Keratinocyte (primary cell): ENCODE data around the gene CHST8. TPM values are rescaled to one million over a fixed set of nuclear protein-coding genes. Genes with fewer than 3 reads are reported as not detected.

Source experiments
- DNase-seq: peaks from one replicate; pipeline ENCODE4 v3.0.0-alpha.2; 2011; ENCODE audit warnings: low read depth, missing footprints, low spot score
- FAIRE-seq: peaks from 2 replicates; lab custom pipeline; 2011; peaks lifted over from hg19 to GRCh38; lab: Jason Lieb, UNC
- H2AFZ ChIP-seq: 2 replicates; pipeline ENCODE4 v1.6.0; 2012; ENCODE audit warnings: low read length, control low read depth, inconsistent platforms; ENCODE audit not compliant: control insufficient read depth
- H3K27ac ChIP-seq: 2 replicates; pipeline ENCODE4 v1.5.1; 2011; ENCODE audit warnings: low read length; ENCODE audit not compliant: control insufficient read depth, insufficient read depth
- H3K27me3 ChIP-seq: 3 replicates; pipeline ENCODE4 v1.6.0; 2011; ENCODE audit warnings: low read length; ENCODE audit not compliant: control insufficient read depth, insufficient read depth; ENCODE audit errors: extremely low read depth
- H3K36me3 ChIP-seq, 2 experiments: 2 replicates in 1 of 2; 3 replicates in 1 of 2; pipeline ENCODE4 v1.5.1; 2011; ENCODE audit warnings: low read length in 2 of 2, mild to moderate bottlenecking in 1 of 2; ENCODE audit not compliant: control insufficient read depth in 2 of 2, insufficient read depth in 2 of 2; ENCODE audit errors: extremely low read depth in 1 of 2
- H3K4me1 ChIP-seq: 3 replicates; pipeline ENCODE4 v1.5.1; 2011; ENCODE audit warnings: low read length; ENCODE audit not compliant: control insufficient read depth, insufficient read depth; ENCODE audit errors: extremely low read depth
- H3K4me2 ChIP-seq: 3 replicates; pipeline ENCODE4 v1.6.0; 2011; ENCODE audit warnings: low read depth, low read length; ENCODE audit not compliant: control insufficient read depth, insufficient read depth; ENCODE audit errors: extremely low read depth
- H3K4me3 ChIP-seq, 3 experiments: fragments of 200-600 bp in 1 of 3; sonication (generic) in 1 of 3; 2 replicates in 2 of 3; 3 replicates in 1 of 3; pipeline ENCODE4 v1.5.1; 2011 to 2016; ENCODE audit warnings: low read length in 3 of 3, mild to moderate bottlenecking in 3 of 3, control low read depth in 2 of 3, inconsistent platforms in 1 of 3, low read depth in 1 of 3, mixed read lengths in 1 of 3, mixed run types in 1 of 3, moderate library complexity in 1 of 3; ENCODE audit not compliant: control insufficient read depth in 2 of 3, insufficient read depth in 2 of 3; ENCODE audit errors: extremely low read depth in 1 of 3
- H3K79me2 ChIP-seq: 2 replicates; pipeline ENCODE4 v1.6.0; 2012; ENCODE audit warnings: low read length; ENCODE audit not compliant: control insufficient read depth, insufficient read depth
- H3K9ac ChIP-seq: 3 replicates; pipeline ENCODE4 v1.6.0; 2011; ENCODE audit warnings: low read length; ENCODE audit not compliant: control insufficient read depth, insufficient read depth; ENCODE audit errors: extremely low read depth
- H3K9me1 ChIP-seq: 3 replicates; pipeline ENCODE4 v1.6.0; 2011; ENCODE audit warnings: low read length; ENCODE audit not compliant: control insufficient read depth, insufficient read depth; ENCODE audit errors: extremely low read depth
- H3K9me3 ChIP-seq: 2 replicates; pipeline ENCODE4 v1.5.1; 2012; ENCODE audit warnings: low read depth, low read length; ENCODE audit not compliant: control insufficient read depth
- H4K20me1 ChIP-seq: 3 replicates; pipeline ENCODE4 v1.6.0; 2011; ENCODE audit warnings: low read length; ENCODE audit not compliant: control insufficient read depth, insufficient read depth; ENCODE audit errors: extremely low read depth
- EZH2 ChIP-seq: IDR thresholded peaks from one replicate; pipeline ENCODE4 v1.6.1; 2012; ENCODE audit warnings: inconsistent platforms, mild to moderate bottlenecking, low read length, moderate library complexity
- dilution Hi-C: fragments of 300-500 bp; cut with MboI; formaldehyde crosslinking; loops from one replicate; pipeline ENCODE4 v1.7.0; 2020; ENCODE audit warnings: low sequenced_read_pairs; ENCODE audit not compliant: extremely low pct_ligation_motif_present
- polyA plus RNA-seq, 5 experiments: library from polyadenylated mRNA; depleted of rRNA in 3 of 5; stranded (reverse) in 3 of 5; stranded (forward) in 1 of 5; unstranded in 1 of 5; fragments of >200 nt; gene quantifications; 1 replicate in 1 of 5; 2 replicates in 3 of 5; 3 replicates in 1 of 5; pipeline versions ENCODE4 v1.2.1 to v1.2.3, GENCODE V29; 2011 to 2012; ENCODE audit warnings: missing spikeins in 2 of 5, low read depth in 1 of 5, low replicate concordance in 1 of 5
- TF ChIP-seq, protein P1 (sequence below), 3 experiments: IDR thresholded peaks in 1 of 3; conservative IDR thresholded peaks in 1 of 3; optimal IDR thresholded peaks in 1 of 3; 2 replicates in 2 of 3; 3 replicates in 1 of 3; pipeline versions ENCODE3 to v1.5.1; 2011; ENCODE audit warnings: low read length in 3 of 3, mild to moderate bottlenecking in 3 of 3, moderate library complexity in 2 of 3, control low read depth in 1 of 3, inconsistent platforms in 1 of 3; ENCODE audit not compliant: insufficient read depth in 2 of 3; ENCODE audit errors: extremely low read depth in 1 of 3

Gene CHST8
- polyA plus RNA-seq, 1 donor (not counting 4 experiments of a cell fraction or from before 2014, with no cell fraction given): not detected

DNA sequence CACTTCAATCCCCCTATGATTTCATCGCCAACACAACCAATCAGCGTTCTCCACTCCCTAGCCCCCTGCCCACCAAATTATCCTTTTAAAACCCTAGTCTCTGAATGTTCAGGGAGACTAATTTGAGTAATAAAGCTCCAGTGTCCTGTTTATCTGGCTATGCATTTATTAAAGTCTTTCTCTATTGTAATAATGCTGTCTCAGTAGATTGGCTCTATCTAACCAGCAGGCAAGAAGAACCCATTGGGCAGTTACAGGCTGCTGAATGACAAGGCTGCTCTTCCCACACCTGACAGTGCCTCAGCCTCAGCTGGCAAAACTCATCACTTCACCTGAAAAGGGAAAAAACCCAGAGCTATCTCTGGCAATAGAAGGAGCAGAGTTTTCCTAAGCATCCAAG lies 20.2 kb upstream of the CHST8 start:
- H3K4me3 ChIP-seq: no peak overlapping the region
- no peaks in the 10 kb centered on the region for H4K20me1 ChIP-seq
- TF ChIP-seq, protein P1, sequence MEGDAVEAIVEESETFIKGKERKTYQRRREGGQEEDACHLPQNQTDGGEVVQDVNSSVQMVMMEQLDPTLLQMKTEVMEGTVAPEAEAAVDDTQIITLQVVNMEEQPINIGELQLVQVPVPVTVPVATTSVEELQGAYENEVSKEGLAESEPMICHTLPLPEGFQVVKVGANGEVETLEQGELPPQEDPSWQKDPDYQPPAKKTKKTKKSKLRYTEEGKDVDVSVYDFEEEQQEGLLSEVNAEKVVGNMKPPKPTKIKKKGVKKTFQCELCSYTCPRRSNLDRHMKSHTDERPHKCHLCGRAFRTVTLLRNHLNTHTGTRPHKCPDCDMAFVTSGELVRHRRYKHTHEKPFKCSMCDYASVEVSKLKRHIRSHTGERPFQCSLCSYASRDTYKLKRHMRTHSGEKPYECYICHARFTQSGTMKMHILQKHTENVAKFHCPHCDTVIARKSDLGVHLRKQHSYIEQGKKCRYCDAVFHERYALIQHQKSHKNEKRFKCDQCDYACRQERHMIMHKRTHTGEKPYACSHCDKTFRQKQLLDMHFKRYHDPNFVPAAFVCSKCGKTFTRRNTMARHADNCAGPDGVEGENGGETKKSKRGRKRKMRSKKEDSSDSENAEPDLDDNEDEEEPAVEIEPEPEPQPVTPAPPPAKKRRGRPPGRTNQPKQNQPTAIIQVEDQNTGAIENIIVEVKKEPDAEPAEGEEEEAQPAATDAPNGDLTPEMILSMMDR (optimal IDR thresholded peaks at IDR 0.05 in 1 of 3, IDR thresholded peaks at IDR 0.05 in 1 of 3, conservative IDR thresholded peaks at IDR 0.05 in 1 of 3; ENCODE audit: extremely low read depth in 1 of 3, insufficient read depth in 2 of 3, low read length in 3 of 3): no peak
- no peak for TF ChIP-seq EZH2
- no peaks in the 10 kb centered on the region for H3K4me1 ChIP-seq
- H3K9me1 ChIP-seq: no peaks in the 10 kb centered on the region
- H3K9me3 ChIP-seq: peaks cover 3% of the 10 kb centered on the region
- no peak overlapping the region for H3K27ac ChIP-seq
- H2AFZ ChIP-seq: no peak overlapping the region
- H3K27me3 ChIP-seq: no peaks in the 10 kb centered on the region
- dilution Hi-C loops: no loop called here
- H3K4me2 ChIP-seq: no peak overlapping the region
- no peaks in the 10 kb centered on the region for H3K79me2 ChIP-seq
- FAIRE-seq: no peak
- DNase-seq: no peak
- H3K36me3 ChIP-seq: no peaks in the 10 kb centered on the region
- no peak overlapping the region for H3K9ac ChIP-seq

DNA sequence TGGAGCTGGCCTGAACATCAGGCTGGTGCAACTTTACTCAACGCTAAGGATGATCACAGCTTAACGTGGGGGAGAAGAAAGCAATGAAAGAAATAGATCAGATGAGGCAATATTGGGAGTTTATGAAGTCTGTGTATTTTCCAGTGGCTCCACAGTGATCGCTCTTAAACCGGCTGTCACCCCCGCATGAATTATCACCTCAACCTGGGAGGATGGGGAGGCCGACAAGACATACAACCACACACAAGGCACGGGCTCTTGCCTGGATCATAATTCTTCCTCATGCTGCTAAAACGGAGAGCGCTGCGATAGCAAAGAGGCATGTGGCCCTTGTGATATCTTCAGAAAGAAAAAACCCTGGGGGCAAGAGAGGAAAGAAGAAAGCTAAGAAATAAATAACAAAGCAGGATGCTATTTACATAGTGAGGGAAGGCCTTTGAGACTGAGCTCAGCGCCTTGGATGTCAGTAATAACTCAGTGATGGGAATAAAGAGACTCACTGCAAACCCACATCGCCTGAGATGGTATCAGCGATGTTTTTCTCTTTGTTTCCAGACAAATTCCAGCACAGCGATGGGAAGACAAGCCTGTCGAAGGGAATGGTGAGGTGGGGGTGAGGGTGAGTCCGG lies 19.1 kb upstream of the CHST8 start:
- no peaks in the 10 kb centered on the region for H3K79me2 ChIP-seq
- H3K9me1 ChIP-seq: no peaks in the 10 kb centered on the region
- no peaks in the 10 kb centered on the region for H3K4me1 ChIP-seq
- H3K27ac ChIP-seq: no peak overlapping the region
- no peaks in the 10 kb centered on the region for H3K27me3 ChIP-seq
- no peak overlapping the region for H3K4me3 ChIP-seq
- H2AFZ ChIP-seq: no peak overlapping the region
- dilution Hi-C loops: no loop called here
- no peak overlapping the region for H3K9ac ChIP-seq
- no peak overlapping the region for H3K4me2 ChIP-seq
- TF ChIP-seq EZH2: no peak
- TF ChIP-seq, protein P1 (optimal IDR thresholded peaks at IDR 0.05 in 1 of 3, IDR thresholded peaks at IDR 0.05 in 1 of 3, conservative IDR thresholded peaks at IDR 0.05 in 1 of 3; ENCODE audit: extremely low read depth in 1 of 3, insufficient read depth in 2 of 3, low read length in 3 of 3): no peak
- H3K36me3 ChIP-seq: no peaks in the 10 kb centered on the region
- no peak for FAIRE-seq
- DNase-seq: no peak
- H4K20me1 ChIP-seq: no peaks in the 10 kb centered on the region
- H3K9me3 ChIP-seq: peaks cover 3% of the 10 kb centered on the region
